Heart left ventricle (tissue), 16 donors: ENCODE measurements around the gene HPS5. TPM values are rescaled to one million over a fixed set of nuclear protein-coding genes. Genes with fewer than 3 reads are reported as not detected.
"Not testable (repeated sequence)": the region's sequence is repeated elsewhere in the genome, so short reads cannot be mapped to it uniquely, and the experiment has no call there.

Source experiments
- ATAC-seq, 4 donors: fragments of 200-7000 bp; cut with Tn5 transposase; one replicate each; pipeline ENCODE4 v1.9.1; 2020 to 2022; ENCODE audit warnings: moderate library complexity in 4 of 4, mild to moderate bottlenecking in 3 of 4, moderate number of reproducible peaks in 1 of 4
- DNase-seq, 5 donors: peaks; one replicate each; pipeline ENCODE4 v3.0.0-alpha.2; 2020
- H3K27ac ChIP-seq, 12 donors: fragments of 200-600 bp; sonication (generic) in 4 of 12; one replicate each; pipeline versions ENCODE4 v1.5.0 to v1.8.0; 2016 to 2022; ENCODE audit warnings: mild to moderate bottlenecking in 2 of 12
- H3K27me3 ChIP-seq, 9 donors: fragments of 200-600 bp; sonication (generic) in 2 of 9; one replicate each; pipeline versions ENCODE4 v1.5.1 to v1.8.0; 2016 to 2022; ENCODE audit warnings: mild to moderate bottlenecking in 3 of 9
- H3K36me3 ChIP-seq, 9 donors: fragments of 200-600 bp; sonication (generic) in 2 of 9; one replicate each; pipeline versions ENCODE4 v1.5.0 to v1.8.0; 2018 to 2022; ENCODE audit warnings: mild to moderate bottlenecking in 2 of 9
- H3K4me1 ChIP-seq, 12 donors: fragments of 200-600 bp; sonication (generic) in 4 of 12; one replicate each; pipeline versions ENCODE4 v1.5.0 to v1.8.0; 2016 to 2022; ENCODE audit warnings: mild to moderate bottlenecking in 3 of 12
- H3K4me3 ChIP-seq, 12 donors: fragments of 200-600 bp; sonication (generic) in 4 of 12; one replicate each; pipeline versions ENCODE4 v1.5.0 to v1.8.0; 2017 to 2022; ENCODE audit warnings: mild to moderate bottlenecking in 9 of 12, moderate library complexity in 4 of 12
- H3K9me3 ChIP-seq, 12 donors: fragments of 200-600 bp; sonication (generic) in 4 of 12; one replicate each; pipeline versions ENCODE4 v1.5.0 to v1.8.0; 2016 to 2022; ENCODE audit warnings: mild to moderate bottlenecking in 1 of 12
- CTCF ChIP-seq, 12 donors: fragments of 200-600 bp; sonication (generic) in 4 of 12; IDR thresholded peaks; one replicate each; pipeline versions ENCODE4 v1.5.0 to v1.8.0; 2018 to 2022; ENCODE audit warnings: antibody characterized with exemption in 12 of 12, mild to moderate bottlenecking in 5 of 12
- POLR2A ChIP-seq, 2 donors: fragments of 450-650 bp; IDR thresholded peaks; one replicate each; pipeline ENCODE4 v1.6.1; 2017; ENCODE audit warnings: antibody characterized with exemption in 2 of 2, mild to moderate bottlenecking in 2 of 2, moderate library complexity in 2 of 2
- WGBS, 4 donors: extraction: QIAGEN DNeasy Blood & Tissue Kit in 2 of 4; methylation state at CpG; one replicate each; pipeline versions ENCODE4 v1.1.5 to v1.1.7; 2013 to 2018; 5-methylcytosine and 5-hydroxymethylcytosine counted together
- intact Hi-C, 10 donors: fragments of 100-400 bp; cut with DNase I; formaldehyde crosslinking; loops; one replicate each; pipeline versions ENCODE4 v1.11.1 to v1.14.2; 2022
- polyA plus RNA-seq, 2 donors: library from polyadenylated mRNA; stranded (reverse); fragments of 200-250 nt; gene quantifications; one replicate each; pipeline ENCODE4 v1.2.3, GENCODE V29; 2013
- total RNA-seq, 9 donors: library from RNA; depleted of rRNA in 2 of 9; stranded (reverse); fragments of >200 nt in 2 of 9; fragmentation: NEBNext Ultra II Directional in 3 of 9; extraction: Animal tissue kit (Norgen Biotek cat#: 25700) in 3 of 9; gene quantifications; one replicate each; pipeline versions ENCODE4 v1.1.0 to v1.2.4, GENCODE V29; 2016 to 2023
- donor health status: ischemic (EF 13 %, LVEDD 7.1; RV severe dilation, severe dysfunction).
- donor health status: healthy with polysubstance abuse.
- donor health status: DM: no; HTN: yes; CAD: no.
- donor health status: DM: no; HTN: no; CAD: no.
- donor health status: ischemic (EF 25% LVEDD 6.9; RV normal size, moderate dysfunction).
- donor health status: ischemic (EF 25% LVEDD 5.7; RV mildly dilated, moderate dysfunction).
- donor health status: healthy.
- donor health status: DM: yes; HTN: yes; CAD: no.
- donor health status: ischemic (EF 35%, LVEDD 5.7; RV mildly dilated, moderate dysfunction).
- donor health status: nonischemic (EF 11% LVEDD 7.7; RV severe dilation, severe dysfunction).
- donor health status: DM: yes; HTN: yes; CAD: no.
- donor health status: PGD.
- donor health status: ischemic (EF 29% LVEDD 5.4; RV normal size, mild dysfunction).
- donor health status: nonischemic (EF 23%, LVEDD 6.1; RV moderate dilation, normal function).

Gene HPS5
- total and polyA plus RNA-seq, 11 donors, result 6.1 to 19.3 (median 11.9) TPM

- DNase-seq, result no peak
- H3K36me3 ChIP-seq, result no peaks in the 10 kb centered on the region
- no peak overlapping the region for H3K27ac ChIP-seq
- ATAC-seq, result no peak
- WGBS, 4 donors, result 70 to 81% (median 77%) methylated on average over 4 of the region's 4 CpGs
- no peak overlapping the region for H3K4me3 ChIP-seq
- no peaks in the 10 kb centered on the region for H3K9me3 ChIP-seq
- H3K4me1 ChIP-seq, result peaks cover 0 to 7% (median 0%) of the 10 kb centered on the region in 12 donors
- TF ChIP-seq POLR2A (IDR thresholded peaks at IDR 0.05) (no peak), CTCF (IDR thresholded peaks at IDR 0.05) (no peak)
- intact Hi-C loops, result no loop called here
- no peaks in the 10 kb centered on the region for H3K27me3 ChIP-seq
These were observed 51.8 kb downstream of the HPS5 start for GRCh38 chr11:18270102-18270501.

GRCh38 chr11:18269252-18269651, 52.7 kb downstream of the HPS5 start:
- WGBS, 4 donors, result 83 to 100% methylated on average over 1 to 2 of the region's 5 CpGs; no CpG with 5 or more reads in 2 of the 4 donors
- H3K4me1 ChIP-seq, H3K9me3 ChIP-seq, H3K4me3 ChIP-seq, intact Hi-C loops, ATAC-seq, DNase-seq, H3K27ac ChIP-seq, H3K27me3 ChIP-seq, H3K36me3 ChIP-seq: not testable (repeated sequence)

- H3K27ac ChIP-seq, H3K4me3 ChIP-seq, H3K36me3 ChIP-seq, H3K4me1 ChIP-seq, H3K9me3 ChIP-seq, ATAC-seq, DNase-seq, H3K27me3 ChIP-seq, intact Hi-C loops: not testable (repeated sequence)
- WGBS, 4 donors, result 75 to 83% (median 78%) methylated on average over 4 to 6 of the region's 10 CpGs
These were observed 54.4 kb downstream of the HPS5 start for GRCh38 chr11:18267335-18268133.

- no peak for DNase-seq
- Histone ChIP-seq H3K4me1 (peaks cover 0 to 8% (median 0%) of the 10 kb centered on the region in 12 donors), H3K9me3 (no peaks in the 10 kb centered on the region), H3K4me3 (no peak within 1 kb of the TSS), H3K27me3 (no peaks in the 10 kb centered on the region), H3K36me3 (no peaks in the 10 kb centered on the region), H3K27ac (no peak within 1 kb of the TSS)
- TF ChIP-seq POLR2A (IDR thresholded peaks at IDR 0.05) (no peak), CTCF (IDR thresholded peaks at IDR 0.05) (no peak)
- intact Hi-C loops, result no loop called here
- 54 to 63% (median 58%) methylated on average over 7 to 8 of the region's 8 CpGs for WGBS, 4 donors
- no peak for ATAC-seq
These were observed 56.0 kb downstream of the HPS5 start, which contains the start of gene SAA1 for GRCh38 chr11:18265949-18266348. Gene SAA1 (plus strand): TSS chr11:18266264. CDS start chr11:18266888, 624 bp downstream.

GRCh38 chr11:18264677-18265555, 57.0 kb downstream of the HPS5 start:
- no peak for DNase-seq
- TF ChIP-seq CTCF (IDR thresholded peaks at IDR 0.05) (no peak), POLR2A (IDR thresholded peaks at IDR 0.05) (no peak)
- intact Hi-C loops, result no loop called here
- peaks cover 0 to 8% (median 0%) of the 10 kb centered on the region in 12 donors for H3K4me1 ChIP-seq
- H3K27ac ChIP-seq, result no peak overlapping the region
- no peaks in the 10 kb centered on the region for H3K9me3 ChIP-seq
- H3K4me3 ChIP-seq, result no peak overlapping the region
- no peak for ATAC-seq
- H3K36me3 ChIP-seq, result no peaks in the 10 kb centered on the region
- WGBS, 4 donors, result 47 to 61% (median 59%) methylated on average over 1 of the region's 1 CpG
- H3K27me3 ChIP-seq, result no peaks in the 10 kb centered on the region
